ENCODE data around the gene VASN. TPM values are rescaled to one million over a fixed set of nuclear protein-coding genes. Genes with fewer than 3 reads are reported as not detected.

The VASN gene
- total RNA-seq, 2 donors from 2014 or later = 10.4 to 12.1 TPM

DNA sequence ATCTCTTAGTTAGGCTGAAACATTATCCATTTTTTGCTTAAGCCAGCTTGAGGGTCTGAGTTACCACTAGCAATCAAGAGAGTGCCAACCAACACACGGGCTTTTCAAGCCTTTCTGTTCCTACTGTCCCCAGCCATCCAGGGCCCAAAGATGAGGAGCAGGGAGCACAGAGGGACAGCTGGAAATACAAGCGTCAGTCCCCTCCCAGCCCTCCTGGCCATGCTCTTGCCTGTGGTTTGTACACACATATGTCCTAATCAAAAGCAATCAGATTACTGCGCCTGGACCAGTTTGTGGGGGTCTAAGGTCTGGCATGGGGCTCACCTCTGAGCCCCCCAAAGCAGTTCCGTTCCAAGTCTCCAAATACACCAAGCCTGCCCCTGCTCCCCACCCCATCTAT, 41.2 kb downstream of the VASN start:
- peaks cover 2% of the 10 kb centered on the region for H3K36me3 Mint-ChIP-seq (ENCODE audit: low read depth)
- WGBS, 2 experiments (ENCODE audit: insufficient coverage in 1 of 2, insufficient read length in 1 of 2) = 90 to 94% methylated on average over 2 to 4 of the region's 4 CpGs
- H3K27me3 ChIP-seq (ENCODE audit: control insufficient read depth, insufficient read depth, low read length, poor library complexity, severe bottlenecking) = no peaks in the 10 kb centered on the region
- H3K4me3 ChIP-seq (ENCODE audit: low read length) = no peak overlapping the region
- no peak overlapping the region for H3K27ac ChIP-seq (ENCODE audit: low read depth, low read length)
- no peaks in the 10 kb centered on the region for H3K4me1 ChIP-seq (ENCODE audit: control insufficient read depth, insufficient read depth, low read length)
- H3K9me3 ChIP-seq (ENCODE audit: control insufficient read depth, low read length) = no peaks in the 10 kb centered on the region
- no peak overlapping the region for H3K27ac Mint-ChIP-seq
- TF ChIP-seq, protein P1, sequence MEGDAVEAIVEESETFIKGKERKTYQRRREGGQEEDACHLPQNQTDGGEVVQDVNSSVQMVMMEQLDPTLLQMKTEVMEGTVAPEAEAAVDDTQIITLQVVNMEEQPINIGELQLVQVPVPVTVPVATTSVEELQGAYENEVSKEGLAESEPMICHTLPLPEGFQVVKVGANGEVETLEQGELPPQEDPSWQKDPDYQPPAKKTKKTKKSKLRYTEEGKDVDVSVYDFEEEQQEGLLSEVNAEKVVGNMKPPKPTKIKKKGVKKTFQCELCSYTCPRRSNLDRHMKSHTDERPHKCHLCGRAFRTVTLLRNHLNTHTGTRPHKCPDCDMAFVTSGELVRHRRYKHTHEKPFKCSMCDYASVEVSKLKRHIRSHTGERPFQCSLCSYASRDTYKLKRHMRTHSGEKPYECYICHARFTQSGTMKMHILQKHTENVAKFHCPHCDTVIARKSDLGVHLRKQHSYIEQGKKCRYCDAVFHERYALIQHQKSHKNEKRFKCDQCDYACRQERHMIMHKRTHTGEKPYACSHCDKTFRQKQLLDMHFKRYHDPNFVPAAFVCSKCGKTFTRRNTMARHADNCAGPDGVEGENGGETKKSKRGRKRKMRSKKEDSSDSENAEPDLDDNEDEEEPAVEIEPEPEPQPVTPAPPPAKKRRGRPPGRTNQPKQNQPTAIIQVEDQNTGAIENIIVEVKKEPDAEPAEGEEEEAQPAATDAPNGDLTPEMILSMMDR (conservative IDR thresholded peaks at IDR 0.05) = no peak
- no peak overlapping the region for H3K4me3 Mint-ChIP-seq
- no peaks in the 10 kb centered on the region for H3K9me3 Mint-ChIP-seq
- DNase-seq = no peak
- no peaks in the 10 kb centered on the region for H3K4me1 Mint-ChIP-seq
- H3K27me3 Mint-ChIP-seq (ENCODE audit: insufficient read depth) = peaks cover 4% of the 10 kb centered on the region
- H3K9ac ChIP-seq (ENCODE audit: extremely low read depth, low read length, poor library complexity, severe bottlenecking) = no peak overlapping the region
- H3K36me3 ChIP-seq (ENCODE audit: control insufficient read depth, insufficient read depth, low read length) = peaks cover 6% of the 10 kb centered on the region

DNA sequence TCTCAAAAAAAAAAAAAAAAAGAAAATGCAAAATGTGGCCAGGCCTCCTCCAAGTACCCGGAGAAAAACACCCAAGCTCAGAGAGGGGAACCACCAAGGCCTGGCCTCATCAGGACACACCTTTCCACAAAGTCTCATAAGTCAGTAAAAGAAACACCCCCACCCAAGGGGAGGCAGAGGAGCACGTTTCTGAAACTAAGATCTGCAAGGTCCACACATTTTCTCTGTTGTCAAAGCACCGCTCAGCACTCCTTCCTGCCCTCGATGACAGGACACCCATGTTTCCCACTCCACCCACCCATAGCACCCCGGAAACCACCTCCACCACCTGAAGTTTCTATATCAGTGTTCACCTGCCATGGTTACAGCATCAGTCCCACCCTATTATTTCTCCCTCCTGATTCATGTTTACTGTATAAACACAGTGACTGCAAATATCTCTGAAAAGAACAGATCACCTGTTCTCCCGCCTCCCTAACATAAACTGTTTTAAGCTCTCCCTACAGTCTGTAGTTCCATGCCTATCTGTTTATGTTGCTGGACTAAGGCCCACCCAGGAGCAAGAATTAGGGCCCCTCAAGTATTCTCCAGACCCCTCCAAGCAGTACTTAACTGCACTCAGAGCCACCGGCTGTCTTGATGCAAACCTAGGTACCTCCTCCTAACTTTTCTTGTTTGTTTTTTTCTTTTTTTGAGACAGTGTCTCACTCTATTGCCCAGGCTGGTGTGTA, 42.7 kb downstream of the VASN start:
- WGBS, 2 experiments (ENCODE audit: insufficient coverage in 1 of 2, insufficient read length in 1 of 2) = 91 to 98% methylated on average over 6 to 7 of the region's 7 CpGs
- no peak overlapping the region for H3K27ac Mint-ChIP-seq

DNA sequence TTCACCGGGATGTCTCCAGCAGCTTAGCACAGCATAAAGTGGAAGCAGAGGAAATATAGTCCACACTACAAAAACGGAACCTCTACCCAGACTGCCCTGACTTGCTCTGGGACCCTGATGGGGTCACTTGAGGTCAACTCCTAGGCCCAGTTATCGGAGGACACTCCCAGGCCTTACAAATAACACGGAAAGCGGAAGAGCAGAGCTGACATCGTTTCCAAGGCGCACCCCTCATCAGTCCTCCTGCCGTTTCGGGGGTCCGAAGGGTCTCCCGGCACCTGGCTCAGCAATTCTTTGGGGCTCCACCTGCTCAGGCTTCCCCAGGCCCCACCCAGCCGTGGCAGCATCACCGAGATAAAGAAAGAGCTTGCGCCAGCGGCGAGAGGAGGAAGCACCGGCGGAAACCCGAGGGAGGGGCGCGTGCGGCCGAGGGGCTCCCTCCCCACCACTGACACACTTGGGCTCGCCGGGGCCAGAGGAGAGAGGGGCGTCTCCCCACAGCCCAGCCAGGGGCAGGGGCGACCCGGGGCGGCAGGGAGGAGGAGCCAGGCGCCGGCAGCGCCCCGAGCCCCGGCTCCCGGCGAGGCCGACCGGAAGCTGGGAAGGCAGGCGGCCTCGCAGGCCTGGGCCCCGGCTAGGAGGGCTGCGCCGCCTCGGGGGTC, 44.0 kb downstream of the VASN start:
- Mint-ChIP-seq H3K4me1 (no peaks in the 10 kb centered on the region), H3K4me3 (peak overlapping the region; percentile 68), H3K9me3 (no peaks in the 10 kb centered on the region), H3K27me3 (ENCODE audit: insufficient read depth) (peaks cover 10% of the 10 kb centered on the region), H3K36me3 (ENCODE audit: low read depth) (peaks cover 2% of the 10 kb centered on the region), H3K27ac (no peak overlapping the region)
- TF ChIP-seq, protein P1 (conservative IDR thresholded peaks at IDR 0.05) = no peak
- Histone ChIP-seq H3K4me1 (ENCODE audit: control insufficient read depth, insufficient read depth, low read length) (no peaks in the 10 kb centered on the region), H3K9me3 (ENCODE audit: control insufficient read depth, low read length) (no peaks in the 10 kb centered on the region), H3K4me3 (ENCODE audit: low read length) (peak overlapping the region; percentile 85), H3K27me3 (ENCODE audit: control insufficient read depth, insufficient read depth, low read length, poor library complexity, severe bottlenecking) (no peaks in the 10 kb centered on the region), H3K36me3 (ENCODE audit: control insufficient read depth, insufficient read depth, low read length) (peaks cover 6% of the 10 kb centered on the region), H3K9ac (ENCODE audit: extremely low read depth, low read length, poor library complexity, severe bottlenecking) (peak overlapping the region; percentile 57), H3K27ac (ENCODE audit: low read depth, low read length) (no peak overlapping the region)
- peak; percentile 76 for DNase-seq
- 8 to 19% methylated on average over 15 to 44 of the region's 44 CpGs for WGBS, 2 experiments (ENCODE audit: insufficient coverage in 1 of 2, insufficient read length in 1 of 2)

More for the DNA sequence above, 42.7 kb downstream of the VASN start:
- H3K27me3 Mint-ChIP-seq (ENCODE audit: insufficient read depth) = peaks cover 10% of the 10 kb centered on the region
- Histone ChIP-seq H3K4me3 (ENCODE audit: low read length) (no peak overlapping the region), H3K9ac (ENCODE audit: extremely low read depth, low read length, poor library complexity, severe bottlenecking) (no peak overlapping the region), H3K36me3 (ENCODE audit: control insufficient read depth, insufficient read depth, low read length) (peaks cover 6% of the 10 kb centered on the region), H3K27ac (ENCODE audit: low read depth, low read length) (no peak overlapping the region), H3K27me3 (ENCODE audit: control insufficient read depth, insufficient read depth, low read length, poor library complexity, severe bottlenecking) (no peaks in the 10 kb centered on the region), H3K9me3 (ENCODE audit: control insufficient read depth, low read length) (no peaks in the 10 kb centered on the region), H3K4me1 (ENCODE audit: control insufficient read depth, insufficient read depth, low read length) (no peaks in the 10 kb centered on the region)
- H3K36me3 Mint-ChIP-seq (ENCODE audit: low read depth) = peaks cover 2% of the 10 kb centered on the region
- H3K9me3 Mint-ChIP-seq = no peaks in the 10 kb centered on the region
- no peak for DNase-seq
- peak overlapping the region; percentile 68 for H3K4me3 Mint-ChIP-seq
- TF ChIP-seq, protein P1 (conservative IDR thresholded peaks at IDR 0.05) = no peak
- H3K4me1 Mint-ChIP-seq = no peaks in the 10 kb centered on the region
